Uterus (tissue), 4 donors: ENCODE data around the gene DOCK4. TPM values are rescaled to one million over a fixed set of nuclear protein-coding genes. Genes with fewer than 3 reads are reported as not detected.

Source experiments
- DNase-seq, 2 donors: peaks; one replicate each; pipeline ENCODE4 v3.0.0-alpha.2; 2019 to 2020
- H3K27ac ChIP-seq, 2 donors: fragments of 200-600 bp; sonication (generic); 1 replicate in 1 of 2; 2 replicates in 1 of 2; pipeline ENCODE4 v1.5.1; 2016 to 2018
- H3K27me3 ChIP-seq, 2 donors: fragments of 200-600 bp; sonication (generic); one replicate each; pipeline ENCODE4 v1.5.1; 2018 to 2019; ENCODE audit warnings: control low read depth in 1 of 2
- H3K36me3 ChIP-seq, 2 donors: fragments of 200-600 bp; sonication (generic); one replicate each; pipeline ENCODE4 v1.5.1; 2019; ENCODE audit warnings: control low read depth in 1 of 2
- H3K4me1 ChIP-seq, 2 donors: fragments of 200-600 bp; sonication (generic); one replicate each; pipeline ENCODE4 v1.5.1; 2018 to 2019; ENCODE audit warnings: control low read depth in 1 of 2
- H3K4me3 ChIP-seq, 2 donors: fragments of 200-600 bp; sonication (generic); 1 replicate in 1 of 2; 2 replicates in 1 of 2; pipeline ENCODE4 v1.5.1; 2018 to 2019; ENCODE audit warnings: mild to moderate bottlenecking in 1 of 2
- H3K9me3 ChIP-seq, 2 donors: fragments of 200-600 bp; sonication (generic); one replicate each; pipeline ENCODE4 v1.5.1; 2019; ENCODE audit warnings: control low read depth in 1 of 2
- POLR2A ChIP-seq, 2 donors: fragments of 450-650 bp; IDR thresholded peaks; one replicate each; pipeline ENCODE4 v1.6.1; 2016; ENCODE audit warnings: antibody characterized with exemption in 2 of 2, mild to moderate bottlenecking in 1 of 2, moderate library complexity in 1 of 2
- intact Hi-C: fragments of 100-400 bp; cut with DNase I; formaldehyde crosslinking; loops from one replicate; pipeline ENCODE4 v1.15.1; 2023; ENCODE audit warnings: low total_unique reads
- total RNA-seq, 4 donors: library from RNA; depleted of rRNA in 3 of 4; stranded (reverse); fragments of >200 nt in 3 of 4; gene quantifications; one replicate each; pipeline versions ENCODE4 v1.1.0 to v1.2.4, GENCODE V29; 2014 to 2023
- TF ChIP-seq, protein P1 (sequence below), 4 experiments: fragments of 200-600 bp in 2 of 4; fragments of 450-650 bp in 2 of 4; sonication (generic) in 2 of 4; IDR thresholded peaks; one replicate each; pipeline ENCODE4 v1.5.1; 2016 to 2019; ENCODE audit warnings: antibody characterized with exemption in 4 of 4, mild to moderate bottlenecking in 2 of 4, moderate library complexity in 1 of 4
- donor health status: DM: yes; HTN: yes; CAD: no.

DOCK4 gene
- total RNA-seq, 4 donors from 2014 or later, result 48.8 to 217 (median 72.3) TPM

DNA sequence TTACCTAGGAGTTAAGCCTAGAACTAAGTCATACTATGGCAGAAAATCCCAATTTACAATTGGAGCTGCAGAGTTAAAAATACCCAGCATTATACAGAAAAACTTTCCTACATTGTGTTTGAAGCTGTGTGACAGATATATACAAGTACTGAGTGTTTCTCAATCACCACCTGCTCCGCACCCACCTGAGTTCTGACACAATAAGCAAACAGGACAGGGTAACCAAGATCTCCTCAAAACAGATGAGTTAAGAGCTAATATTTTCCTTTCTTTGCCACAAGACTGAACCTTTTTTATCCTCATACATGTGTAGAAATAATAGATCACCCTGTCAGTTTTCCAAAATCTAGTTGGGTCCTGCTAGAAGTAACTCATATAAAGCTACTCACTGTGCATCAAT is 186.3 kb downstream of the DOCK4 start:
- TF ChIP-seq, protein P1, sequence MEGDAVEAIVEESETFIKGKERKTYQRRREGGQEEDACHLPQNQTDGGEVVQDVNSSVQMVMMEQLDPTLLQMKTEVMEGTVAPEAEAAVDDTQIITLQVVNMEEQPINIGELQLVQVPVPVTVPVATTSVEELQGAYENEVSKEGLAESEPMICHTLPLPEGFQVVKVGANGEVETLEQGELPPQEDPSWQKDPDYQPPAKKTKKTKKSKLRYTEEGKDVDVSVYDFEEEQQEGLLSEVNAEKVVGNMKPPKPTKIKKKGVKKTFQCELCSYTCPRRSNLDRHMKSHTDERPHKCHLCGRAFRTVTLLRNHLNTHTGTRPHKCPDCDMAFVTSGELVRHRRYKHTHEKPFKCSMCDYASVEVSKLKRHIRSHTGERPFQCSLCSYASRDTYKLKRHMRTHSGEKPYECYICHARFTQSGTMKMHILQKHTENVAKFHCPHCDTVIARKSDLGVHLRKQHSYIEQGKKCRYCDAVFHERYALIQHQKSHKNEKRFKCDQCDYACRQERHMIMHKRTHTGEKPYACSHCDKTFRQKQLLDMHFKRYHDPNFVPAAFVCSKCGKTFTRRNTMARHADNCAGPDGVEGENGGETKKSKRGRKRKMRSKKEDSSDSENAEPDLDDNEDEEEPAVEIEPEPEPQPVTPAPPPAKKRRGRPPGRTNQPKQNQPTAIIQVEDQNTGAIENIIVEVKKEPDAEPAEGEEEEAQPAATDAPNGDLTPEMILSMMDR (IDR thresholded peaks at IDR 0.05), result no peak
- TF ChIP-seq POLR2A (IDR thresholded peaks at IDR 0.05), result no peak
- H3K36me3 ChIP-seq, result no peaks in the 10 kb centered on the region
- no peaks in the 10 kb centered on the region for H3K9me3 ChIP-seq
- no peak for DNase-seq
- H3K4me3 ChIP-seq, result no peak overlapping the region
- peaks cover 0 to 2% of the 10 kb centered on the region in 2 donors for H3K4me1 ChIP-seq
- peak overlapping the region in 1 of 2 donors; percentile 38 for H3K27ac ChIP-seq
- intact Hi-C loops, result no loop called here
- no peaks in the 10 kb centered on the region for H3K27me3 ChIP-seq

DNA sequence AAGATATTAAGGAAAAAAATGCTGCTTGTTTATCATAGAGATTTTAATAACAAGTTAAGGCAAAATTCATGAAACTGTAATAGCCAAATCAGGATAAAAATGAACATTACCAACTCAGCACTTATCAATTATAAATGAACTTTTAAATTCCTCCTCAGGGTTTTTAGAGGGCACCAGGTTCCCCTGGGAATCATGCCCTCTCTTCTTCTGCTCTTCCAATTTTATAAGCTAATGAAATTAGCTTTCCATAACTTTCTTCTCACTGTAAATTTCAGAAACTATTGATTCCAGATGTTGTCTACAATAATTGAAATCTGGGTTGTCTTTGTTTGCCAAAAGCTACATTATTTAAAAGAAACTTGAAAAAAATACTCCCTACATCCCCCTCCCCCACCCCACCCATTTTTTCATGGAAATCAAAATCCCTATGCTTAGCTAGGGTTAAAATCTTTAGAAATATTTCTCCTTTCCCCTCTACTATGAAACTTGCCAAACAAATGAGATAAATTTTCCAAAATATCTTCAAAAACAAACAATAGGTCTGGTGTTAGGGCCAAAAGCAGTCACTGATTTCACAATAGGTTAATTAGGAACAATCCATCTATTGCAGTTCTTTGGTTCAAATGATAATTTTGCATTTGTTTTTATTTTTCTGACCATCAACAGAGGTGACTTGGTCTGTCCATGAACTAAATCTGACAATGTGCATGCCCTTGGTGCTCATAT is 187.7 kb downstream of the DOCK4 start:
- TF ChIP-seq POLR2A (IDR thresholded peaks at IDR 0.05), result no peak
- TF ChIP-seq, protein P1 (IDR thresholded peaks at IDR 0.05), result no peak
- Histone ChIP-seq H3K27ac (no peak overlapping the region), H3K9me3 (no peaks in the 10 kb centered on the region), H3K27me3 (no peaks in the 10 kb centered on the region), H3K36me3 (no peaks in the 10 kb centered on the region), H3K4me3 (no peak overlapping the region), H3K4me1 (peaks cover 0 to 2% of the 10 kb centered on the region in 2 donors)
- DNase-seq, result no peak
- intact Hi-C loops, result no loop called here

DNA sequence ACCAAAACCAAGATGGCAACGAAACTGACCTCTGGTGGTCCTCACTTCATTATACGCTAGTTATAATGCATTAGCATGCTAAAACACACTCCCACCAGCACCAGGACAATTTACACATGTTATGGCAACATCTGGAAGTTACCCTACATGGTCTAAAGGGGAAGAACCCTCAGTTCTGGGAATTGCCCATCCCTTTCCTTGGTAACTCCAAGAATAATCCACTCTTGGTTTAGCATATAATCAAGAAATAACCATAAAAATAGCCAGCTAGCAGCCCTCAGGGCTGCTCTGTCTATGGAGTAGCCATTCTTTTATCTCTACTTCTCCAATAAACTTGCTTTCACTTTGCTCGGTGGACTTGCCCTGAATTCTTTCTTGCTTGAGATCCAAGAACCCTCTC is 191.1 kb downstream of the DOCK4 start:
- intact Hi-C loops, result no loop called here
- DNase-seq, result no peak
- TF ChIP-seq, protein P1 (IDR thresholded peaks at IDR 0.05), result no peak
- TF ChIP-seq POLR2A (IDR thresholded peaks at IDR 0.05), result no peak
- no peaks in the 10 kb centered on the region for H3K36me3 ChIP-seq
- no peak overlapping the region for H3K4me3 ChIP-seq
- H3K27me3 ChIP-seq, result no peaks in the 10 kb centered on the region
- peaks cover 0 to 2% of the 10 kb centered on the region in 2 donors for H3K4me1 ChIP-seq
- no peaks in the 10 kb centered on the region for H3K9me3 ChIP-seq
- no peak overlapping the region for H3K27ac ChIP-seq

DNA sequence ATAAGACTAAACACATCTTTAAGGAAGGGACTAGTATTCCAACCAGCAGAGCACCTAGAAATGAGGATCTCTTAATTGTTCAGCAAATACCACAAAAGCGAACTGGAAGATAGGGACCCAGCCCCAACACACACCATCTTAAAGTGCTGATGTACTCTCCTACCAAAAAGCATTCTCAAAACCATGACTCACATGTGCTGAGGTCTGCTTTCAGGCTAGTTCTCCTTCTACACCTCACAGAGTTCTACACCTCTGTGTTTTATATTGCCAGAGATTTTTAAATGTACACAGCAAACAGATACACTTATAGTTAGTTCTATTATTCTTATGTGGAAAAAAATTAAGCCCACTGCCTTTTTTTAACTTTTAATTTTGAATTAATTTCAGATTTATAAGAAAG is 191.9 kb downstream of the DOCK4 start:
- H3K36me3 ChIP-seq, result no peaks in the 10 kb centered on the region
- H3K9me3 ChIP-seq, result no peaks in the 10 kb centered on the region
- H3K27me3 ChIP-seq, result no peaks in the 10 kb centered on the region
- no peak for TF ChIP-seq POLR2A (IDR thresholded peaks at IDR 0.05)
- TF ChIP-seq, protein P1 (IDR thresholded peaks at IDR 0.05), result no peak
- no peak overlapping the region for H3K4me3 ChIP-seq
- H3K27ac ChIP-seq, result no peak overlapping the region
- intact Hi-C loops, result no loop called here
- DNase-seq, result no peak
- peaks cover 0 to 2% of the 10 kb centered on the region in 2 donors for H3K4me1 ChIP-seq

DNA sequence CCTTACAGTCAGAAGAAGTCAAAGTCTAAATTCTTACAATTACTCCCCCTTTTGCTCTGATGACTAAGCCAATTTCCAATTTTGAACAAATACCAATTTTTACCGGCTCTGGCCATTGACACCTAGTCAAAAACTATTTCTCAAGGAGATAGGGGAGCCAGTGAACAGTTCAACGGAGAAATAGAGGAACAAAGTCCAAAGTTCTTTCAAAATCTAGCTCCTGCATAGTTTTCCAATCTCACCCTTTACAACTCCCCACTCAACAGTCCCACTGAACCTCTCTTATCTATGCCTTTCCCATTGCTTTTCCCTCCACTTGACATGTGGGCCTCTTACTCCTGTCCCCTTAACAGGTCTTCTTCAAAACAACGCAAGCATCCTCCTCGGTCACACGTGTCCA is 192.9 kb downstream of the DOCK4 start:
- no peak for TF ChIP-seq POLR2A (IDR thresholded peaks at IDR 0.05)

More for the DNA sequence above, 192.9 kb downstream of the DOCK4 start:
- Histone ChIP-seq H3K9me3 (no peaks in the 10 kb centered on the region), H3K4me1 (peaks cover 0 to under 1% of the 10 kb centered on the region in 2 donors), H3K27ac (no peak overlapping the region), H3K36me3 (no peaks in the 10 kb centered on the region), H3K27me3 (no peaks in the 10 kb centered on the region), H3K4me3 (no peak overlapping the region)
- no peak for DNase-seq
- intact Hi-C loops, result no loop called here
